SK-N-SH (cell line): ENCODE data around the gene NBEAL2. TPM values are rescaled to one million over a fixed set of nuclear protein-coding genes. Genes with fewer than 3 reads are reported as not detected.

Source experiments
- CTCF ChIA-PET: fragments of 300-600, 350-600 bp; formaldehyde crosslinking; extraction: SDS; loops from one replicate; lab custom pipeline; 2021; lab: Yijun Ruan, JAX
- POLR2A ChIA-PET: fragments of 350-600 bp; sonication (Branson Sonifier 250); formaldehyde crosslinking; extraction: SDS; loops from one replicate; lab custom pipeline; 2020; ENCODE audit warnings: antibody characterized with exemption, inconsistent platforms; lab: Yijun Ruan, JAX
- DNase-seq: peaks from one replicate; pipeline ENCODE4 v3.0.0; 2012
- H2AFZ ChIP-seq: fragments of 200-600 bp; sonication (generic); 2 replicates; pipeline ENCODE4 v1.8.1; 2016; ENCODE audit warnings: antibody characterized with exemption, mild to moderate bottlenecking, low read depth
- H3F3A ChIP-seq: fragments of 200-600 bp; sonication (generic); replicated peaks from 2 replicates; pipeline ENCODE3; 2016; ENCODE audit warnings: antibody characterized with exemption, mild to moderate bottlenecking; ENCODE audit not compliant: insufficient read depth
- H3K27ac ChIP-seq, 2 experiments: fragments of 200-500 bp in 1 of 2; fragments of 200-600 bp in 1 of 2; sonication (Bioruptor generic) in 1 of 2; sonication (generic), shearing (Covaris generic) in 1 of 2; 2 replicates each; pipeline versions ENCODE4 v1.5.1 to v1.6.1; 2014 to 2016; ENCODE audit warnings: low read depth in 2 of 2, inconsistent platforms in 1 of 2, low read length in 1 of 2, mild to moderate bottlenecking in 1 of 2, mixed read lengths in 1 of 2
- H3K27me3 ChIP-seq: fragments of 200-600 bp; sonication (generic), shearing (Covaris generic); 2 replicates; pipeline ENCODE4 v1.6.1; 2016; ENCODE audit warnings: mixed run types; ENCODE audit not compliant: insufficient read depth
- H3K36me3 ChIP-seq, 2 experiments: fragments of 200-500 bp in 1 of 2; fragments of 200-600 bp in 1 of 2; sonication (Bioruptor generic) in 1 of 2; sonication (generic) in 1 of 2; replicated peaks in 1 of 2; 2 replicates each; pipeline versions ENCODE3 to v1.5.1; 2014 to 2016; ENCODE audit warnings: low read length in 1 of 2, mild to moderate bottlenecking in 1 of 2; ENCODE audit not compliant: insufficient read depth in 2 of 2, control insufficient read depth in 1 of 2
- H3K4me1 ChIP-seq, 2 experiments: fragments of 200-500 bp in 1 of 2; fragments of 200-600 bp in 1 of 2; sonication (Bioruptor generic) in 1 of 2; sonication (generic), shearing (Covaris generic) in 1 of 2; 2 replicates each; pipeline versions ENCODE4 v1.5.1 to v1.6.1; 2014 to 2016; ENCODE audit warnings: low read depth in 1 of 2, low read length in 1 of 2, mixed run types in 1 of 2; ENCODE audit not compliant: insufficient read depth in 2 of 2, control insufficient read depth in 1 of 2
- H3K4me2 ChIP-seq: fragments of 200-600 bp; sonication (generic), shearing (Covaris generic); 2 replicates; pipeline ENCODE4 v1.6.1; 2017; ENCODE audit warnings: mixed run types
- H3K4me3 ChIP-seq, 2 experiments: fragments of 200-500 bp in 1 of 2; fragments of 200-600 bp in 1 of 2; sonication (Bioruptor generic) in 1 of 2; sonication (generic), shearing (Covaris generic) in 1 of 2; 2 replicates each; pipeline versions ENCODE4 v1.5.1 to v1.8.1; 2014 to 2016; ENCODE audit warnings: low read depth in 2 of 2, inconsistent platforms in 1 of 2, low read length in 1 of 2, mild to moderate bottlenecking in 1 of 2, mixed read lengths in 1 of 2, moderate library complexity in 1 of 2
- H3K79me2 ChIP-seq: fragments of 200-600 bp; sonication (generic); 2 replicates; pipeline ENCODE4 v1.8.1; 2017; ENCODE audit warnings: mild to moderate bottlenecking; ENCODE audit not compliant: insufficient read depth
- H3K9ac ChIP-seq: fragments of 200-600 bp; sonication (generic); 2 replicates; pipeline ENCODE4 v1.6.1; 2017; ENCODE audit warnings: mixed run types
- H3K9me2 ChIP-seq: fragments of 200-600 bp; sonication (generic); 2 replicates; pipeline ENCODE4 v1.6.1; 2017; ENCODE audit warnings: mixed run types
- H3K9me3 ChIP-seq: fragments of 200-600 bp; sonication (generic); 2 replicates; pipeline ENCODE4 v1.6.1; 2017; ENCODE audit warnings: mixed run types, mild to moderate bottlenecking, moderate library complexity
- H4K20me1 ChIP-seq: fragments of 200-600 bp; sonication (generic); 2 replicates; pipeline ENCODE4 v1.6.1; 2017; ENCODE audit warnings: mild to moderate bottlenecking, mixed run types; ENCODE audit not compliant: insufficient read depth
- CHD2 ChIP-seq: fragments of 150-350 bp; IDR thresholded peaks from 2 replicates; pipeline ENCODE4 v1.6.1; 2018; ENCODE audit warnings: low read length; ENCODE audit not compliant: partially characterized antibody
- EZH2phosphoT487 ChIP-seq: fragments of 200-600 bp; sonication (generic); IDR thresholded peaks from 2 replicates; pipeline ENCODE4 v1.6.1; 2017; ENCODE audit warnings: low read depth, mixed run types, mild to moderate bottlenecking, antibody characterized with exemption, moderate library complexity, borderline replicate concordance
- FOXM1 ChIP-seq: IDR thresholded peaks from 2 replicates; pipeline ENCODE4 v1.4.0; 2012; ENCODE audit warnings: low read depth, mild to moderate bottlenecking
- JUND ChIP-seq: IDR thresholded peaks from 2 replicates; pipeline ENCODE4 v1.4.0; 2012
- NFIC ChIP-seq: IDR thresholded peaks from 2 replicates; pipeline ENCODE4 v1.4.0; 2012; ENCODE audit warnings: borderline replicate concordance
- NRF1 ChIP-seq: IDR thresholded peaks from 2 replicates; pipeline ENCODE4 v1.6.1; 2012; ENCODE audit warnings: low read depth, mild to moderate bottlenecking, low read length
- POLR2AphosphoS5 ChIP-seq: IDR thresholded peaks from 2 replicates; pipeline ENCODE4 v1.6.1; 2012; ENCODE audit warnings: low read depth, low read length
- SIN3A ChIP-seq: IDR thresholded peaks from 2 replicates; pipeline ENCODE4 v1.6.1; 2012; ENCODE audit warnings: low read depth, mild to moderate bottlenecking, low read length, moderate library complexity, borderline replicate concordance
- SMC3 ChIP-seq: IDR thresholded peaks from 2 replicates; pipeline ENCODE4 v1.6.1; 2012; ENCODE audit warnings: low read depth, low read length, improper control_type of control experiment
- TEAD4 ChIP-seq: IDR thresholded peaks from 2 replicates; pipeline ENCODE4 v1.4.0; 2012; ENCODE audit warnings: mild to moderate bottlenecking, borderline replicate concordance; ENCODE audit not compliant: insufficient read depth
- YY1 ChIP-seq: IDR thresholded peaks from 2 replicates; pipeline ENCODE4 v1.4.0; 2012; ENCODE audit warnings: low read depth, mild to moderate bottlenecking
- WGBS: methylation state at CpG from one replicate; pipeline ENCODE4 v1.1.6; 2017; ENCODE audit warnings: low lambda C conversion rate; 5-methylcytosine and 5-hydroxymethylcytosine counted together
- polyA plus RNA-seq, 3 experiments: library from polyadenylated mRNA; depleted of rRNA; stranded (reverse); fragments of >200 nt; gene quantifications; 2 replicates each; pipeline ENCODE4 v1.2.3, GENCODE V29; 2012
- TF ChIP-seq, protein P1 (sequence below): IDR thresholded peaks from 2 replicates; pipeline ENCODE4; 2012
- TF ChIP-seq, protein P2 (sequence below): IDR thresholded peaks from 2 replicates; pipeline ENCODE4 v1.4.0; 2012; ENCODE audit warnings: low read depth
- TF ChIP-seq, protein P3 (sequence below): fragments of 150-350 bp; IDR thresholded peaks from 2 replicates; pipeline ENCODE4 v1.6.1; 2017; ENCODE audit warnings: antibody characterized with exemption, low read length, low read depth, borderline replicate concordance
- TF ChIP-seq, protein P4 (sequence below): fragments of 200-600 bp; sonication (generic); IDR thresholded peaks from 2 replicates; pipeline ENCODE4 v1.6.1; 2017; ENCODE audit warnings: antibody characterized with exemption, mild to moderate bottlenecking, moderate library complexity
- TF ChIP-seq, protein P5 (sequence below): IDR thresholded peaks from 2 replicates; pipeline ENCODE4 v1.6.1; 2012; ENCODE audit warnings: mild to moderate bottlenecking, low read depth, low read length, moderate library complexity

Gene NBEAL2
- polyA plus RNA-seq, 1 of the 3 experiments (the other 2 are of a cell fraction): 20.3 TPM

DNA sequence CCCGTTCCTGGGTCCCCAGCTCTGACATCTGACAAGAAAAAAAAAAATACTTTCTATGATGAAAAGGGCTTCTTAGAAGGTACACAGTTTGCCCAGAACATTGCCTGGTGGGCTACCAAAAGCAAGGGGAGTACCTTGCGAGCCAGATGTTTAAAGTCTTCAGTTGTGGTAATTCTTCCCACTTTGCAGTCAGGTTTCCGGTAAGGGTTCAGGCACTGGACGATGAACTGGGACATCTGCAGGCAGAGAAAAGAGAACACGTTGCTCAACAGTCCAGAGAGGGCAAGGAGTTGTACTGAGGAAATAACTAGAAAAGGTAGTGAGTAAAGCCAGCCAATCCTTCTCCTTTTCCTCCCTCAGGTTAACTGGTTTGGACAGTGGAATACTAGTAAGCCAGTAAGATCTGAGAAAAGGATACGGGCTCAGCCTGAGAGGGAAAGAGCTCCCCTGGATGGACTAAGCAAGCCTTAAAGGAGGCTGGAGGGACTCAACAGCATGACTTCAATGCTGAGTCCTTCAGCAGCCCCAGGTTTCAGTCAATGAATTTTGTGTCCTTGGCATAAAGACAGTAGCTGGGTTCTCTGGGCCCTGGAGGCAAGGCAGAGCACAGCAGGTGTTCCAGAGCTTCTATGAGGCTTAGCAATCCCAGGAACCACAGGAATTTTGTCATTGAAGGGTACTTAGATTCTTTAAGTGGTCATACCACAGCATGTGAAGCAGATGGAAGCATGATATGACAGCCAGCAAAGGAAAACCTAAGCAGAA, 38.2 kb downstream of the NBEAL2 start:
- peaks cover 20% of the 10 kb centered on the region for H3F3A ChIP-seq
- H3K9me3 ChIP-seq: no peaks in the 10 kb centered on the region
- H3K36me3 ChIP-seq: peaks cover 12 to 51% of the 10 kb centered on the region in 2 experiments
- peaks cover 30% of the 10 kb centered on the region; the same call in 1 of the 2 replicates for H3K79me2 ChIP-seq
- ChIA-PET CTCF (no interaction called here), POLR2A (no interaction called here)
- H3K4me2 ChIP-seq: peak overlapping the region; percentile 45
- peaks cover 4% of the 10 kb centered on the region; the same call in 1 of the 2 replicates for H4K20me1 ChIP-seq
- H2AFZ ChIP-seq: no peak overlapping the region
- H3K4me3 ChIP-seq: no peak overlapping the region
- peak overlapping the region in 1 of 2 experiments; percentile 60; a peak in 2 of 4 replicates for H3K27ac ChIP-seq
- 96% methylated on average over 6 of the region's 6 CpGs for WGBS
- H3K4me1 ChIP-seq: peaks cover 0 to 15% of the 10 kb centered on the region in 2 experiments; a peak in 2 of 4 replicates
- no peak for DNase-seq
- H3K9ac ChIP-seq: no peak overlapping the region
- H3K9me2 ChIP-seq: no peaks in the 10 kb centered on the region
- no peaks in the 10 kb centered on the region for H3K27me3 ChIP-seq
- TF ChIP-seq NRF1 (no peak), POLR2AphosphoS5 (no peak), SMC3 (no peak), FOXM1 (no peak), YY1 (no peak), TEAD4 (no peak), JUND (no peak)
- TF ChIP-seq, protein P1, sequence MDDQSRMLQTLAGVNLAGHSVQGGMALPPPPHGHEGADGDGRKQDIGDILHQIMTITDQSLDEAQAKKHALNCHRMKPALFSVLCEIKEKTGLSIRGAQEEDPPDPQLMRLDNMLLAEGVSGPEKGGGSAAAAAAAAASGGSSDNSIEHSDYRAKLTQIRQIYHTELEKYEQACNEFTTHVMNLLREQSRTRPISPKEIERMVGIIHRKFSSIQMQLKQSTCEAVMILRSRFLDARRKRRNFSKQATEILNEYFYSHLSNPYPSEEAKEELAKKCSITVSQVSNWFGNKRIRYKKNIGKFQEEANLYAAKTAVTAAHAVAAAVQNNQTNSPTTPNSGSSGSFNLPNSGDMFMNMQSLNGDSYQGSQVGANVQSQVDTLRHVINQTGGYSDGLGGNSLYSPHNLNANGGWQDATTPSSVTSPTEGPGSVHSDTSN: no peak
- TF ChIP-seq, protein P2, sequence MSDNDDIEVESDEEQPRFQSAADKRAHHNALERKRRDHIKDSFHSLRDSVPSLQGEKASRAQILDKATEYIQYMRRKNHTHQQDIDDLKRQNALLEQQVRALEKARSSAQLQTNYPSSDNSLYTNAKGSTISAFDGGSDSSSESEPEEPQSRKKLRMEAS: no peak
- TF ChIP-seq, protein P3, sequence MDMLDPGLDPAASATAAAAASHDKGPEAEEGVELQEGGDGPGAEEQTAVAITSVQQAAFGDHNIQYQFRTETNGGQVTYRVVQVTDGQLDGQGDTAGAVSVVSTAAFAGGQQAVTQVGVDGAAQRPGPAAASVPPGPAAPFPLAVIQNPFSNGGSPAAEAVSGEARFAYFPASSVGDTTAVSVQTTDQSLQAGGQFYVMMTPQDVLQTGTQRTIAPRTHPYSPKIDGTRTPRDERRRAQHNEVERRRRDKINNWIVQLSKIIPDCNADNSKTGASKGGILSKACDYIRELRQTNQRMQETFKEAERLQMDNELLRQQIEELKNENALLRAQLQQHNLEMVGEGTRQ: no peak
- TF ChIP-seq, all 33 proteins: peak for 0

DNA sequence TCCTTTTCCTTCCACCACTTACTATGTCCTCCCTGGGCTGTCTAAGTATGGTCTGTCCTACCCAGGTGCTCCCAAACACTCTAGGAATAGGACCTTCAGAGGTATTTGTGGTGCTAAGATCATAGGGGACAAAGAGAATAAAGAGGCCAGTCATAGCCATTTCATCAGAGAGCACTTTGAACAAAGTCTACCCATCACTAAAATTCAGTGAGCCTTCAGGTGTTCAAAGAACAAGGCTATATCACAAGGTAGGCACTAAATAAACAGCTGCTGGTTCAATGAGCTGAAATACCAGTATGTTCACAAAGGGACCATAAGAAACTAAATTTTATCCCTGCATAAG, 38.8 kb downstream of the NBEAL2 start:
- Histone ChIP-seq H3K4me1 (peaks cover 0 to 15% of the 10 kb centered on the region in 2 experiments; a peak in 2 of 4 replicates), H3K36me3 (peaks cover 12 to 51% of the 10 kb centered on the region in 2 experiments), H3K9me3 (no peaks in the 10 kb centered on the region), H3K79me2 (peaks cover 35% of the 10 kb centered on the region; the same call in 1 of the 2 replicates), H3K9me2 (no peaks in the 10 kb centered on the region), H3K4me2 (no peak overlapping the region), H3K27ac (0 out of 4 replicates have a peak overlapping the region, but pooled peaks of 1 of the 2 experiments have one; percentile 60), H4K20me1 (peaks cover 4% of the 10 kb centered on the region; the same call in 1 of the 2 replicates), H3K27me3 (no peaks in the 10 kb centered on the region), H3K9ac (no peak overlapping the region), H2AFZ (no peak overlapping the region), H3F3A (peaks cover 20% of the 10 kb centered on the region), H3K4me3 (no peak overlapping the region)
- POLR2A ChIA-PET: no interaction called here
- DNase-seq: no peak
- TF ChIP-seq EZH2phosphoT487 (no peak), CHD2 (no peak), NFIC (no peak), SIN3A (no peak)
- TF ChIP-seq, protein P4, sequence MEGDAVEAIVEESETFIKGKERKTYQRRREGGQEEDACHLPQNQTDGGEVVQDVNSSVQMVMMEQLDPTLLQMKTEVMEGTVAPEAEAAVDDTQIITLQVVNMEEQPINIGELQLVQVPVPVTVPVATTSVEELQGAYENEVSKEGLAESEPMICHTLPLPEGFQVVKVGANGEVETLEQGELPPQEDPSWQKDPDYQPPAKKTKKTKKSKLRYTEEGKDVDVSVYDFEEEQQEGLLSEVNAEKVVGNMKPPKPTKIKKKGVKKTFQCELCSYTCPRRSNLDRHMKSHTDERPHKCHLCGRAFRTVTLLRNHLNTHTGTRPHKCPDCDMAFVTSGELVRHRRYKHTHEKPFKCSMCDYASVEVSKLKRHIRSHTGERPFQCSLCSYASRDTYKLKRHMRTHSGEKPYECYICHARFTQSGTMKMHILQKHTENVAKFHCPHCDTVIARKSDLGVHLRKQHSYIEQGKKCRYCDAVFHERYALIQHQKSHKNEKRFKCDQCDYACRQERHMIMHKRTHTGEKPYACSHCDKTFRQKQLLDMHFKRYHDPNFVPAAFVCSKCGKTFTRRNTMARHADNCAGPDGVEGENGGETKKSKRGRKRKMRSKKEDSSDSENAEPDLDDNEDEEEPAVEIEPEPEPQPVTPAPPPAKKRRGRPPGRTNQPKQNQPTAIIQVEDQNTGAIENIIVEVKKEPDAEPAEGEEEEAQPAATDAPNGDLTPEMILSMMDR: no peak
- TF ChIP-seq, protein P1: no peak
- TF ChIP-seq, protein P5, sequence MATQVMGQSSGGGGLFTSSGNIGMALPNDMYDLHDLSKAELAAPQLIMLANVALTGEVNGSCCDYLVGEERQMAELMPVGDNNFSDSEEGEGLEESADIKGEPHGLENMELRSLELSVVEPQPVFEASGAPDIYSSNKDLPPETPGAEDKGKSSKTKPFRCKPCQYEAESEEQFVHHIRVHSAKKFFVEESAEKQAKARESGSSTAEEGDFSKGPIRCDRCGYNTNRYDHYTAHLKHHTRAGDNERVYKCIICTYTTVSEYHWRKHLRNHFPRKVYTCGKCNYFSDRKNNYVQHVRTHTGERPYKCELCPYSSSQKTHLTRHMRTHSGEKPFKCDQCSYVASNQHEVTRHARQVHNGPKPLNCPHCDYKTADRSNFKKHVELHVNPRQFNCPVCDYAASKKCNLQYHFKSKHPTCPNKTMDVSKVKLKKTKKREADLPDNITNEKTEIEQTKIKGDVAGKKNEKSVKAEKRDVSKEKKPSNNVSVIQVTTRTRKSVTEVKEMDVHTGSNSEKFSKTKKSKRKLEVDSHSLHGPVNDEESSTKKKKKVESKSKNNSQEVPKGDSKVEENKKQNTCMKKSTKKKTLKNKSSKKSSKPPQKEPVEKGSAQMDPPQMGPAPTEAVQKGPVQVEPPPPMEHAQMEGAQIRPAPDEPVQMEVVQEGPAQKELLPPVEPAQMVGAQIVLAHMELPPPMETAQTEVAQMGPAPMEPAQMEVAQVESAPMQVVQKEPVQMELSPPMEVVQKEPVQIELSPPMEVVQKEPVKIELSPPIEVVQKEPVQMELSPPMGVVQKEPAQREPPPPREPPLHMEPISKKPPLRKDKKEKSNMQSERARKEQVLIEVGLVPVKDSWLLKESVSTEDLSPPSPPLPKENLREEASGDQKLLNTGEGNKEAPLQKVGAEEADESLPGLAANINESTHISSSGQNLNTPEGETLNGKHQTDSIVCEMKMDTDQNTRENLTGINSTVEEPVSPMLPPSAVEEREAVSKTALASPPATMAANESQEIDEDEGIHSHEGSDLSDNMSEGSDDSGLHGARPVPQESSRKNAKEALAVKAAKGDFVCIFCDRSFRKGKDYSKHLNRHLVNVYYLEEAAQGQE: no peak
- CTCF ChIA-PET: no interaction called here
